NCI-H128 (cell line): ENCODE data around the gene LIG1.
A peak's percentile ranks its signal among the peaks of the same experiment; 100 is the strongest.

Source experiments
- DNase-seq: peaks from one replicate; lab custom pipeline; 2025; ENCODE audit not compliant: unreplicated experiment; lab: John Stamatoyannopoulos, UW

LIG1 gene

DNA sequence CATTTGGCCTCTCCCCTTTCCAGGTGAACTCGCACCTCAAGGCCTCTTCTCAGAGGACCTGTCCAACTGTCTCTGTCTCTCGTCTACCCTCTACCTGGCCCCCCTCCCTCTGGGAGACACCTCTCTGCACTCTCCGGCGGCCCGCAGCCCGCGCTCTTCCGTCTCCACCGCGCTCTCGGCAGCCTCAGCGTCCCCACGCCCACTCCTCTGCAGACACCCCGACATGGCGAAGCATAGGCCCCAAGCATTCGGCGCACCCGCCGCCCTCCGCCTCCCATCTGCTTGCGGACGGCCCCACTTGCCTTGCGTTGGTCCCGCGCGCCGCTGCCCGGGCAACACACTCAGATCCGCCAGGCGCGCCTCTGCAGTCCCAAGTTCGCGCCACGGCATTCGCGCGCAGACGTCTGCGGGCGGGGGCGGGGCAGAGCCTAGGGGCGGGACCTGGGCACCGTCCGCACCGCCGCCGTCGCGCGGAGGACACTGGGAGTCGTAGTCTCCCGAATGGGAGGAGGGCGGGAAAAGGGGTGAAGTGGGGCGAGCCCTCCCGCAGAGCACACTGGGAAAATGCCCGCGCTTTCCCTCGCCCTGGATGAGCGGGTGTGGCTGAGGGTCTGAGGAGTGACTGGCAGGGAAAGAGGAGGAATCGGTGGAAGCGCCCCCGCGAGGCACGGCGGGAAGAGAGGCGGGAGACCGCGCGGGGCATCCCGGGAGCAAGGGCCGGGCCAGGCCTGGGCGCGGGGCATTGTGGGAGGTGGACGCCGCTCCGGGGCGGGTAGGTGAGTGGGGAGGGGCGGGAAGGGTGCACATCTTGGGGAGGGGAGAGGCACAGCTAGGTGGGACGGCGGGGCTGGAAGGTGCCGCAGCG, at the start of gene LIG1, which contains the start of gene ZSWIM9:
TSS of gene LIG1 (minus strand) at position 406 of the 865 bp plus-strand sequence. CDS start 4,778 bp downstream, outside the sequence.
TSS of gene ZSWIM9 (plus strand) at position 742 of the 865 bp plus-strand sequence. CDS start 1,123 bp downstream, outside the sequence.
- peak; percentile 91 for DNase-seq

- DNase-seq, result no peak
These were observed 48.9 kb upstream of the LIG1 start for GRCh38 chr19:48218997-48219396.

- no peak for DNase-seq
These were observed 46.8 kb upstream of the LIG1 start for GRCh38 chr19:48216933-48217332.

DNA sequence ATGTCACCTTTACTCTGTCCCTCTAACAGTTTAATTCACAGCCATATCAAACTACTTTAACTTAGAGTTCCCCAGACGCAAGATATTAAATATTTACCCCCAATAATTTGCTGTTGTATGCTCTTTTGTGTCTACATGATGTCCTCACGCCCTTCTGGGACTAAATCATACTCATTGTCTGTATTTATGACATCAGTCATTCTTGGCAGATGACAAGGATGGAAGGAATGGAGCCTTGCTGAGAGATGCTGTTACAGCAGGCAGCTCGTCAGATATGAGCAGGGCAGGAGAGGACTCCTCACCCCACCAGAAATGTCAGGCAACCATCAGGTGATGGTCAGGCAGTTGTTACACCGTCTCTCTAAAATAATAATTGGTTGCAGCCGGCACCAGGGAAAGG, 43.8 kb upstream of the LIG1 start:
- no peak for DNase-seq

- DNase-seq, result no peak
These were observed 39.9 kb upstream of the LIG1 start for GRCh38 chr19:48210005-48210404.

- DNase-seq, result no peak
These were observed 36.4 kb upstream of the LIG1 start for GRCh38 chr19:48206397-48207093.

GRCh38 chr19:48203794-48204628, 33.9 kb upstream of the LIG1 start:
- DNase-seq, result peak; percentile 95

DNA sequence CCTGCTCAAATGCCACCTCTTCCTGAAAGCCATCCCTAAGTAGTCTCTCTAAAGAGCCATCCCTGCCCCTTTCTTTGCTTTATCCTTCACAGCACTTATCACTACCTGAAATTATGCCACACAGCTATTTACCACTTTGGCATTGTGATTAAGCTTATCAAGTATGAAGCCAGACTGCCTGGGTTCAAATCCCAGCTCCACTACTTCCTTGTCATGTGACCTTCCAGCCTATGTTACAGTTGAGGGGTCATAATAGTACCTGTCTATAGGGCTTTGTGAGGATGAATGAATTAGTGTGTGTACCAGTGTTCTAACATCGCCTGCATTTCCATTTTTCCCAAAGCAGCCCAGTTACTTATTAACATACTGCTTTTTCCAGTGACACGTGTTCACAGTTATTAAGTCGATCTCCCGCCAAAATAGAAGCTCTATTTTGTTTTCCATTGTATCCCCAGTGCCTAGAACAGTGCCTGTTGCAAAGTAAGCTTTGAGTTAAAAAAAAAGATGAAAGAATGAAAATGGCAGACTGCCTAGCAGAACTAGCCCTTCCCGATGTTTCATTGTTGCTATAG, 33.2 kb upstream of the LIG1 start:
- no peak for DNase-seq

GRCh38 chr19:48196933-48197665, 27.0 kb upstream of the LIG1 start:
- DNase-seq, result no peak

- DNase-seq, result no peak
These were observed 26.2 kb upstream of the LIG1 start for GRCh38 chr19:48196321-48196763.

DNA sequence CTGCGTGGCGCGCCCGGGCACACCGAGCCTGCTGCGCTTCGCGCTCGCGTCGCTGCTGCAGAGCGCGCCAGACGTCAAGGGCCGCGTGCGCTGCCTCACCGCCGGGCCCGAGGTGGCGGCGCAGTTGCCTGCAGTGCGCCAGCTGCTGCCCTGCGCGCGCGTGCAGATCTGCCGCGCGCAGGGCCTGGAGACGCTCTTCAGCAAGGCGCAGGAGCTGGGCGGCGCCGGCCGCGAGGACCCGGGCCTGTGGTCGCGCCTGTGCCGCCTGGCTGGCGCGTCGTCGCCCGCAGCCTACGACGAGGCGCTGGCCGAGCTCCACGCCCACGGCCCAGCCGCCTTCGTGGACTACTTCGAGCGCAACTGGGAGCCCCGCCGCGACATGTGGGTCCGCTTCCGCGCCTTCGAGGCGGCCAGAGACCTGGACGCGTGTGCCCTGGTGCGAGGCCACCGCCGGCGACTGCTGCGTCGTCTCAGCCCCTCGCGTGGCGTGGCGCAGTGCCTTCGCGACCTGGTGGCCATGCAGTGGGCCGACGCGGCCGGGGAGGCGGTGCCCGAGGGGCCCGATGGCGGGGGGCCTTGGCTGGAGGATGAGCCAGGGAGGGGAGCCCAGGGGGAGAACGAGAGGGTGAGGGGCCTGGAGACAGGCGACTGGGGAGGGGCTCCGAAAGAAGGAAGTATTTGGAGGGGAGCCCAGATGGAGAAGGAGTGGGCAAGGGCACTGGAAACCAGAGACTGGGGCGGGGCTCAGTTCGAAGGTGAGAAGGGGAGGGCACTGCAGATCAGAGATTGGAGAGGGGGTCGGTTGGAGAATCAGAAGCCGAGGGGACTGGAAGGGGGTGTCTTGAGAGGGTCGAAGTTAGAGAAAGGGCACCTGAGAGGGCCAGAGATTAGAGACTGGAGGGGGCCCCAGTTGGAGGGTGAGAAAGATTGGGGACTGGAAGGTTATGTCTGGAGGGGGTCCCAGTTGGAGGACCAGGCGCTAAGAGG, 25.0 kb upstream of the LIG1 start:
- no peak for DNase-seq

DNA sequence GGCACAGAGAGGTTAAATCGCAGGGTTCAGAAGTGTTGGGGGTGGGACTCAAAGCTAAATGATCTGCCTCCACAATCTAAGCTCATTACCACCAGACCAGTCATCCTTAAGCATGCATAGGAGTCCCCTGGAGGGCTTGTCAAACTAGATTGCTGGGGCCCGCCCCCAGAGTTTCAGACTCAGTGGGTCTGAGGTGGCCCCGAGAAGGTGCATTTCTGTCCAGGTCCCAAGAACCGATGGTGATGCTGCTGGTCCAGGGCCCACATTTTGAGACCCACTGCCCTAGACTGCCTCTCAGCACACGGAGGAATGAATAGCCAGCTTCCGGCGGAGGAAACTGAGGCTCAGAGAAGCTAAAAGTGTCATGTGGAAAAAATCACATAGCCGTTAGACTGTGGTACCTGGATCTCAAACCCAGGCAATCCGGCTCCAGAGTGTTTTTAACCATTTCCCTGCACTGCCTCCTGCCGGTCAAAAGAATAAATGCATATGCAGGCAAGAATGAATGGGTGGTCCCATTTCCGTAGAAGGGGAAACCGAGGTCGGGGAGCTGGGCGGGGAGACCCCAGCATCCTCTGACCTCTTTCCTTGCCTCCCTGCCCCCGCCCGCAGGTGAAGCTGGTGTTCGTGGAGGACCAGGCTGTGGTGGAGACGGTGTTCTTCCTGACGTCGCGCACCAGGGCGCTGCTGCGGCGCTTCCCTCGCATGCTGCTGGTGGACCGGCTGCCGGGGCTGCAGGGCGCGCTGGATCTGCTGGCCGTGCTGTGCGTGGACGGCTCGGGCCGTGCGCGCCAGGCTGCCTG, 24.1 kb upstream of the LIG1 start:
- DNase-seq, result no peak

- no peak for DNase-seq
These were observed 22.6 kb upstream of the LIG1 start for GRCh38 chr19:48192750-48193149.

DNA sequence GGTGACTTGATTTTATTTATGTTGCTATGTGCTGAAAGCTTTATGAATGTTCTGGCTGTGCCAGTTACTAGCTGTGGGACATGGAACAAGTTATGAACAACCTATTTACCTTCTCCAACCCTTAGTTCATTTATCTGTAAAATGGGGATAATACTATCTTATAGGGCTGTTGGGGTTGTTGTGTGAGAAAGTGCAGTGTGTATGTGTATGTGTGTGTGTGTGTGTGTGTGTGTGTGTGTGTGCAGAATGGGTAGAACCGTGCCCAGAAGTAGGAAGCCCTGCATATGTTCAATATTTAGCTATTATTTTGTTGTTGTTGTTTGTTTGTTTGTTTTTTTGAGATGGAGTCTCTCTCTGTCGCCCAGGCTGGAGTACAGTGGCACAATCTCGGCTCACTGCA, 20.7 kb upstream of the LIG1 start:
- DNase-seq, result no peak

DNA sequence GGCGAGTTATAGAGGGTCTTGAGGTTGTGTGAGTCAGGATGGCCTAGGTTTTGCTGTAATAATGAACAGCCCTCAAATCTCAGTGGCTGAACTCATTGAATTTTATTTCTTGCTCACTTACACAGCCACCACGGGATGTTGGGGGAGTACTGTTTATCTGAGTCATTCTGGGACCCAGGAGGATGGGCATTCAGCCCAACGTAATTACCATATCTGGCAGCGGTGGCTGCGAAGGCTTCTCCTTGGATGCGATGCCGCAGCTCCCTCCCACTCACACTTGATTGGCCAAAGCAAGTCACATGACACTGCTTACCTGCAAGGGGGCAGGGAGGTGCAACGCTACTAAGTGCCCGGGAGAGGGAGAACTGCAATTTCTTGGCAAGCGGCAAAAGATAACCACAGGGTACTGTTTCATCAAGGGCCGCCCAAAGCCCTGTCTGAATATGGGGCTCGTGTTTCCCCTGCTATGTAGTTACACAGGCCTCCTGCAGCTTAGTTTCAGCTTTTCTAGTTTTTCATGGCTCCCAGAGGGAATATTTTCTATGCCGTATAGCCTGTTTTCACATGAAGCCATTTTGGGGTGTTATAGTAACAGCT, 20.2 kb upstream of the LIG1 start:
- DNase-seq, result peak; percentile 69

DNA sequence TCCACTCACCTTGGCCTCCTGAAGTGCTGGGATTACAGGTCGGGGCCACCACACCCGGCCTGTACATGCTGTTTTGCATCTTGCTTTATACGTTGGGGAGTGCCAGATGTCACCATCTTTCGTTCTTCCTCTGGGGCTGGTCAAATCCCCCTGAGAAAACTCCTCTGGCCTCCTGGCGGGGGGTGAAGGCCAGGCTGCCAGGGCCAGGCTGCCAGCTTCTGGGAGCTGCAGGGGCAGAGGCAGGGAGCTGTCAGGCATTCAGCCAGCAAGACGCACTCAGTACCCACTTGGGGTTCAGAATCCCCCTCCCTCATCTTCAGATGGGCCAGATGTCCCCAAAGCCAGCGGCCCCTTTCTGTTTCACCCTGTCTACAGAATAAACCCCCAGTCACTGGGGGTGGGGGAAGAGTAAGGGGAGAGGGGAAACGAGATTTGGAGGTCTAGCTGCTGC, 16.4 kb upstream of the LIG1 start:
- no peak for DNase-seq

DNA sequence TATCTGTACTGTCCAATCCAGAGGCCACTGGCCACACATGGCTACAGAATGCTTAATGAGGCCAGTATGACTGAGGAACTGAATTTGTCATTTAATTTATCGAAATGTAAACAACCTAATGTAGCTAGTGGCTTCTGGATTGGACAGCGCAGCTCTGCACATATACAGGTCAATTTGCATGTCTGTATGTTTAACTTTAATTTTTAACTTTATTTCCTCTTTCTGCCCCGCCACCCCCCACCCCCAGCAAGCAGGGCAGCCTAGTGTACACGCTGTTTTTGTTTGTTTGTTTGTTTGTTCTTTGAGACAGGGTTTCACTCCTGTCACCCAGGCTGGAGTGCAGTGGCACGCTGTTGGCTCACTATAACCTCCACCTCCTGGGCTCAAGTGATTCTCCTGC, 15.9 kb upstream of the LIG1 start:
- DNase-seq, result no peak

DNA sequence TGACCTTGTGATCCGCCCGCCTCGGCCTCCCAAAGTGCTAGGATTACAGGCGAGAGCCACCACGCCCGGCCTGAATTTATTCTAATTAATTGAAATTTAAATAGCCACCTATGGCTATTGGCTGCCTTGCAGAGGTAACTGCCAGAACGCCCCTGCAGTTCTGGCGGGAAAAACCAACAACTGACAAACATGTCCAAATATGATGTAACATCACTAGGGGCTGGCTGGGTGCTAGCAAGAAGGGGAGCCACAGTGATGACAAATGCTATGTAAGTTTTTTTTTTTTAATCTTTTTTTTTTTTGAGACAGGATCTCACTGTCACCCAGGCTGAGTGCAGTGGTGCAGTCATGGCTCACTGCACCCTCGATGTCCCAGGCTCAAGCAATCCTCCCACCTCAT, 13.2 kb upstream of the LIG1 start:
- DNase-seq, result no peak
